ENCODE results near the gene CAP1.

- TF ChIP-seq FOXA1 (IDR thresholded peaks at IDR 0.05) (no peak), ELF4 (IDR thresholded peaks at IDR 0.05) (no peak), TARDBP (IDR thresholded peaks at IDR 0.05) (no peak), NFRKB (IDR thresholded peaks at IDR 0.05) (no peak), BHLHE40 (IDR thresholded peaks at IDR 0.05; ENCODE audit: borderline replicate concordance) (no peak), HDGF (IDR thresholded peaks at IDR 0.05; ENCODE audit: borderline replicate concordance) (no peak), FOXM1 (IDR thresholded peaks at IDR 0.05; ENCODE audit: borderline replicate concordance) (no peak), SUZ12 (IDR thresholded peaks at IDR 0.05) (no peak), L3MBTL2 (conservative IDR thresholded peaks at IDR 0.05) (no peak), SP1 (IDR thresholded peaks at IDR 0.05) (no peak), PKNOX1 (IDR thresholded peaks at IDR 0.05) (no peak)
Observed at GRCh38 chr1:40030528-40031135, 9.9 kb upstream of the CAP1 start.

All from HEK293T (cell line).